OCI-M2 (cell line): ENCODE data around the gene KCNAB1.

Experiments
- DNase-seq: peaks from one replicate; lab custom pipeline; 2025; ENCODE audit not compliant: unreplicated experiment; lab: John Stamatoyannopoulos, UW

The KCNAB1 gene

GRCh38 chr3:156358232-156358631, 237.9 kb downstream of the KCNAB1 start:
- DNase-seq: no peak

GRCh38 chr3:156359368-156359767, 239.0 kb downstream of the KCNAB1 start:
- no peak for DNase-seq

- DNase-seq: no peak
These were observed 239.7 kb downstream of the KCNAB1 start for GRCh38 chr3:156360083-156360482.

- no peak for DNase-seq
These were observed 240.6 kb downstream of the KCNAB1 start for GRCh38 chr3:156360963-156361362.

GRCh38 chr3:156366559-156366958, 246.2 kb downstream of the KCNAB1 start:
- no peak for DNase-seq

GRCh38 chr3:156368189-156368588, 247.8 kb downstream of the KCNAB1 start:
- DNase-seq: no peak

GRCh38 chr3:156371701-156372100, 251.3 kb downstream of the KCNAB1 start:
- no peak for DNase-seq

GRCh38 chr3:156373095-156373494, 252.7 kb downstream of the KCNAB1 start:
- no peak for DNase-seq

- no peak for DNase-seq
These were observed 253.3 kb downstream of the KCNAB1 start for GRCh38 chr3:156373654-156374053.

GRCh38 chr3:156376199-156376598, 255.8 kb downstream of the KCNAB1 start:
- DNase-seq: no peak

GRCh38 chr3:156377266-156377665, 256.9 kb downstream of the KCNAB1 start:
- no peak for DNase-seq

- no peak for DNase-seq
These were observed 257.3 kb downstream of the KCNAB1 start for GRCh38 chr3:156377718-156378117.

GRCh38 chr3:156378871-156379270, 258.5 kb downstream of the KCNAB1 start:
- no peak for DNase-seq

- DNase-seq: no peak
These were observed 258.9 kb downstream of the KCNAB1 start for GRCh38 chr3:156379327-156379726.

- DNase-seq: no peak
These were observed 260.9 kb downstream of the KCNAB1 start for GRCh38 chr3:156381253-156381652.

- DNase-seq: no peak
These were observed 262.3 kb downstream of the KCNAB1 start for GRCh38 chr3:156382458-156383346.

GRCh38 chr3:156383441-156384025, 263.2 kb downstream of the KCNAB1 start:
- DNase-seq: no peak

- DNase-seq: no peak
These were observed 268.4 kb downstream of the KCNAB1 start for GRCh38 chr3:156388497-156389448.

GRCh38 chr3:156389449-156389950, 269.1 kb downstream of the KCNAB1 start:
- DNase-seq: no peak

GRCh38 chr3:156390846-156391245, 270.5 kb downstream of the KCNAB1 start:
- no peak for DNase-seq
